ENCODE measurements around the gene RBM42.

- TF ChIP-seq POLR2A (IDR thresholded peaks at IDR 0.05), result no peak
- TF ChIP-seq, protein P1, sequence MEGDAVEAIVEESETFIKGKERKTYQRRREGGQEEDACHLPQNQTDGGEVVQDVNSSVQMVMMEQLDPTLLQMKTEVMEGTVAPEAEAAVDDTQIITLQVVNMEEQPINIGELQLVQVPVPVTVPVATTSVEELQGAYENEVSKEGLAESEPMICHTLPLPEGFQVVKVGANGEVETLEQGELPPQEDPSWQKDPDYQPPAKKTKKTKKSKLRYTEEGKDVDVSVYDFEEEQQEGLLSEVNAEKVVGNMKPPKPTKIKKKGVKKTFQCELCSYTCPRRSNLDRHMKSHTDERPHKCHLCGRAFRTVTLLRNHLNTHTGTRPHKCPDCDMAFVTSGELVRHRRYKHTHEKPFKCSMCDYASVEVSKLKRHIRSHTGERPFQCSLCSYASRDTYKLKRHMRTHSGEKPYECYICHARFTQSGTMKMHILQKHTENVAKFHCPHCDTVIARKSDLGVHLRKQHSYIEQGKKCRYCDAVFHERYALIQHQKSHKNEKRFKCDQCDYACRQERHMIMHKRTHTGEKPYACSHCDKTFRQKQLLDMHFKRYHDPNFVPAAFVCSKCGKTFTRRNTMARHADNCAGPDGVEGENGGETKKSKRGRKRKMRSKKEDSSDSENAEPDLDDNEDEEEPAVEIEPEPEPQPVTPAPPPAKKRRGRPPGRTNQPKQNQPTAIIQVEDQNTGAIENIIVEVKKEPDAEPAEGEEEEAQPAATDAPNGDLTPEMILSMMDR (IDR thresholded peaks at IDR 0.05), result no peak
These were observed 38.0 kb upstream of the RBM42 start for GRCh38 chr19:35590875-35591274.
